HEK293 (cell line): ENCODE measurements around the gene TUFM.
A peak's percentile ranks its signal among the peaks of the same experiment; 100 is the strongest.

Source experiments
- CTCF ChIA-PET: fragments of 350-600 bp; formaldehyde crosslinking; extraction: SDS; loops from one replicate; lab custom pipeline; 2021; ENCODE audit warnings: antibody characterized with exemption; lab: Yijun Ruan, JAX
- POLR2A ChIA-PET: fragments of 300-600 bp; formaldehyde crosslinking; extraction: SDS; loops from one replicate; lab custom pipeline; 2020; ENCODE audit warnings: antibody characterized with exemption, inconsistent platforms; lab: Yijun Ruan, JAX
- H3K27ac ChIP-seq: fragments of 200-500 bp; sonication (Bioruptor generic); 2 replicates; pipeline ENCODE4 v1.5.1; 2014; ENCODE audit warnings: low read depth, low read length, control low read depth, inconsistent platforms; ENCODE audit errors: extremely low read depth
- H3K36me3 ChIP-seq, 2 experiments: fragments of 200-500 bp in 1 of 2; sonication (Bioruptor generic) in 1 of 2; 1 replicate in 1 of 2; 2 replicates in 1 of 2; pipeline ENCODE4 v1.5.1; 2014 to 2017; ENCODE audit warnings: inconsistent platforms in 2 of 2, low read length in 2 of 2; ENCODE audit not compliant: control insufficient read depth in 2 of 2, insufficient read depth in 1 of 2
- H3K4me1 ChIP-seq: fragments of 200-500 bp; sonication (Bioruptor generic); 2 replicates; pipeline ENCODE4 v1.5.1; 2014; ENCODE audit warnings: mild to moderate bottlenecking, low read length, inconsistent platforms; ENCODE audit not compliant: control insufficient read depth, insufficient read depth
- H3K4me3 ChIP-seq: 2 replicates; pipeline ENCODE4 v1.5.1; 2011; ENCODE audit warnings: low read depth, mild to moderate bottlenecking, control low read depth, low read length, moderate library complexity
- H3K9me3 ChIP-seq: fragments of 200-500 bp; sonication (Bioruptor generic); 2 replicates; pipeline ENCODE4 v1.5.1; 2014; ENCODE audit warnings: low read depth, low read length, inconsistent platforms; ENCODE audit not compliant: control insufficient read depth, insufficient read depth
- BCL6B ChIP-seq: fragments of 450-650 bp; formaldehyde crosslinking; IDR thresholded peaks from 2 replicates; pipeline ENCODE4 v1.5.1; 2017; ENCODE audit warnings: missing biosample characterization, missing genetic modification characterization
- GLI4 ChIP-seq: fragments of 450-650 bp; formaldehyde crosslinking; IDR thresholded peaks from 2 replicates; pipeline ENCODE4 v1.5.1; 2016; ENCODE audit warnings: missing biosample characterization, missing genetic modification characterization
- INSM2 ChIP-seq: fragments of 450-650 bp; formaldehyde crosslinking; IDR thresholded peaks from 2 replicates; pipeline ENCODE4 v1.5.1; 2016; ENCODE audit warnings: missing biosample characterization, missing genetic modification characterization
- KLF17 ChIP-seq: fragments of 450-650 bp; formaldehyde crosslinking; IDR thresholded peaks from 2 replicates; pipeline ENCODE4 v1.5.1; 2016; ENCODE audit warnings: missing biosample characterization, missing genetic modification characterization
- MYNN ChIP-seq: fragments of 450-650 bp; formaldehyde crosslinking; IDR thresholded peaks from 2 replicates; pipeline ENCODE4 v1.5.1; 2016; ENCODE audit warnings: missing biosample characterization, missing genetic modification characterization, borderline replicate concordance
- SALL2 ChIP-seq: fragments of 450-650 bp; formaldehyde crosslinking; IDR thresholded peaks from 2 replicates; pipeline ENCODE4 v1.5.0; 2017; ENCODE audit warnings: missing biosample characterization, mild to moderate bottlenecking, missing genetic modification characterization, borderline replicate concordance
- SP2 ChIP-seq: fragments of 450-650 bp; formaldehyde crosslinking; IDR thresholded peaks from 2 replicates; pipeline ENCODE4 v1.5.1; 2016; ENCODE audit warnings: missing biosample characterization, missing genetic modification characterization
- ZBTB1 ChIP-seq: fragments of 450-650 bp; formaldehyde crosslinking; IDR thresholded peaks from 2 replicates; pipeline ENCODE4 v1.5.1; 2016; ENCODE audit warnings: missing biosample characterization, missing genetic modification characterization
- ZBTB17 ChIP-seq: fragments of 450-650 bp; formaldehyde crosslinking; IDR thresholded peaks from 2 replicates; pipeline ENCODE4 v1.5.1; 2016; ENCODE audit warnings: missing biosample characterization, missing genetic modification characterization
- ZBTB20 ChIP-seq: fragments of 450-650 bp; formaldehyde crosslinking; IDR thresholded peaks from 2 replicates; pipeline ENCODE4 v1.5.1; 2016; ENCODE audit warnings: missing biosample characterization, missing genetic modification characterization
- ZFP37 ChIP-seq: fragments of 450-650 bp; formaldehyde crosslinking; IDR thresholded peaks from 2 replicates; pipeline ENCODE4 v1.5.1; 2016; ENCODE audit warnings: missing biosample characterization, missing genetic modification characterization
- ZFP69B ChIP-seq: fragments of 450-650 bp; formaldehyde crosslinking; IDR thresholded peaks from 2 replicates; pipeline ENCODE4 v1.5.1; 2016; ENCODE audit warnings: missing biosample characterization, missing genetic modification characterization
- ZNF18 ChIP-seq: fragments of 450-650 bp; formaldehyde crosslinking; IDR thresholded peaks from 2 replicates; pipeline ENCODE4 v1.5.1; 2016; ENCODE audit warnings: missing biosample characterization, missing genetic modification characterization
- ZNF23 ChIP-seq: fragments of 450-650 bp; formaldehyde crosslinking; IDR thresholded peaks from 2 replicates; pipeline ENCODE4 v1.5.1; 2016; ENCODE audit warnings: missing biosample characterization, missing genetic modification characterization, borderline replicate concordance
- ZNF280D ChIP-seq: fragments of 450-650 bp; formaldehyde crosslinking; IDR thresholded peaks from 2 replicates; pipeline ENCODE4 v1.5.1; 2016; ENCODE audit warnings: missing biosample characterization, missing genetic modification characterization
- ZNF37A ChIP-seq: fragments of 450-650 bp; IDR thresholded peaks from 2 replicates; pipeline ENCODE4 v1.5.1; 2018; ENCODE audit warnings: missing biosample characterization, missing genetic modification characterization
- ZNF404 ChIP-seq: fragments of 450-650 bp; formaldehyde crosslinking; IDR thresholded peaks from 2 replicates; pipeline ENCODE4 v1.5.1; 2017; ENCODE audit warnings: missing biosample characterization, missing genetic modification characterization
- ZNF433 ChIP-seq: fragments of 450-650 bp; formaldehyde crosslinking; IDR thresholded peaks from 2 replicates; pipeline ENCODE4 v1.5.1; 2016; ENCODE audit warnings: missing biosample characterization, missing genetic modification characterization, low read depth
- ZNF530 ChIP-seq: fragments of 450-650 bp; formaldehyde crosslinking; IDR thresholded peaks from 2 replicates; pipeline ENCODE4 v1.5.1; 2016; ENCODE audit warnings: low read depth, missing biosample characterization, missing genetic modification characterization
- ZNF544 ChIP-seq: fragments of 450-650 bp; formaldehyde crosslinking; IDR thresholded peaks from 2 replicates; pipeline ENCODE4 v1.5.0; 2017; ENCODE audit warnings: missing biosample characterization, missing genetic modification characterization
- ZNF580 ChIP-seq: fragments of 450-650 bp; formaldehyde crosslinking; IDR thresholded peaks from 2 replicates; pipeline ENCODE4 v1.5.1; 2016; ENCODE audit warnings: missing biosample characterization, missing genetic modification characterization
- ZNF692 ChIP-seq: fragments of 450-650 bp; formaldehyde crosslinking; IDR thresholded peaks from 2 replicates; pipeline ENCODE4 v1.5.1; 2016; ENCODE audit warnings: missing biosample characterization, missing genetic modification characterization
- ZNF843 ChIP-seq: fragments of 450-650 bp; formaldehyde crosslinking; IDR thresholded peaks from 2 replicates; pipeline ENCODE4 v1.5.1; 2016; ENCODE audit warnings: missing biosample characterization, missing genetic modification characterization
- ZSCAN5A ChIP-seq: fragments of 450-650 bp; formaldehyde crosslinking; IDR thresholded peaks from 2 replicates; pipeline ENCODE4 v1.5.1; 2016; ENCODE audit warnings: missing biosample characterization, missing genetic modification characterization

The TUFM gene

GRCh38 chr16:28858421-28858820 is 12.3 kb upstream of the TUFM start:
- CTCF ChIA-PET, result interaction anchor here (1.0 kb wide), 2 partner anchors 12 to 87 kb away, joined by 4 to 5 read pairs; no protein-coding TSS in a partner anchor
- H3K4me3 ChIP-seq, result no peak overlapping the region
- H3K9me3 ChIP-seq, result no peaks in the 10 kb centered on the region
- H3K4me1 ChIP-seq, result no peaks in the 10 kb centered on the region; the same call in 1 of the 2 replicates
- no peak overlapping the region for H3K27ac ChIP-seq
- TF ChIP-seq GLI4 (tag by site-specific recombination) (no peak), ZNF530 (tag by site-specific recombination) (no peak), SP2 (tag by site-specific recombination) (no peak), ZNF692 (no peak), ZNF433 (no peak), ZNF18 (tag by site-specific recombination) (no peak), SALL2 (no peak), BCL6B (tag by site-specific recombination) (no peak), ZNF544 (no peak), KLF17 (no peak), ZNF580 (tag by site-specific recombination) (no peak), ZNF280D (tag by site-specific recombination) (no peak), ZNF23 (tag by site-specific recombination) (no peak)
- H3K36me3 ChIP-seq, result peaks cover 0 to 3% of the 10 kb centered on the region in 2 experiments; a peak in 1 of 3 replicates
- POLR2A ChIA-PET, result interaction anchor here (1.2 to 2.2 kb wide), 2 partner anchors 13 to 22 kb away, joined by 6 to 8 read pairs; partner anchors contain the start of gene TUFM

GRCh38 chr16:28846933-28847273 is 755 bp upstream of the TUFM start:
- CTCF ChIA-PET, result interaction anchor here (0.9 to 2.8 kb wide), 8 partner anchors 8 to 101 kb away, joined by 3 to 20 read pairs (median 5); partner anchors contain the start of gene SH2B1
- TF ChIP-seq ZBTB17 (tag by site-specific recombination), result no peak
- no peak for TF ChIP-seq ZNF843 (tag by site-specific recombination)
- TF ChIP-seq ZSCAN5A (tag by site-specific recombination), result no peak
- TF ChIP-seq INSM2 (tag by site-specific recombination), result 0 out of 2 replicates have a peak, but pooled peaks have one; percentile 17
- no peak for TF ChIP-seq MYNN (tag by site-specific recombination)
- TF ChIP-seq ZFP37, result no peak
- TF ChIP-seq ZBTB20, result 0 out of 2 replicates have a peak, but pooled peaks have one; percentile 4
- TF ChIP-seq ZFP69B (tag by site-specific recombination), result no peak
- TF ChIP-seq ZBTB1 (tag by site-specific recombination), result no peak
- no peak for TF ChIP-seq ZNF37A
- TF ChIP-seq ZNF404, result no peak

More at GRCh38 chr16:28846933-28847273, 755 bp upstream of the TUFM start:
- Histone ChIP-seq H3K36me3 (peaks cover 3 to 34% of the 10 kb centered on the region in 2 experiments; a peak in 2 of 3 replicates), H3K4me3 (peak overlapping the region; percentile 72), H3K27ac (peak overlapping the region; percentile 48), H3K9me3 (no peaks in the 10 kb centered on the region), H3K4me1 (no peaks in the 10 kb centered on the region)
- POLR2A ChIA-PET, result interaction anchor here (0.6 to 4.7 kb wide), 10 partner anchors 9 to 1065 kb away, joined by 3 to 72 read pairs (median 5); partner anchors contain the start of genes ATP2A1, ATXN2L and SH2B1
